SHP77 (cell line): ENCODE results near the gene POU2F1.
"Not testable (repeated sequence)": the region's sequence is repeated elsewhere in the genome, so short reads cannot be mapped to it uniquely, and the experiment has no call there.

Experiments
- DNase-seq, 2 experiments: peaks; one replicate each; lab custom pipeline; 2025; lab: John Stamatoyannopoulos, UW

POU2F1 gene

DNA sequence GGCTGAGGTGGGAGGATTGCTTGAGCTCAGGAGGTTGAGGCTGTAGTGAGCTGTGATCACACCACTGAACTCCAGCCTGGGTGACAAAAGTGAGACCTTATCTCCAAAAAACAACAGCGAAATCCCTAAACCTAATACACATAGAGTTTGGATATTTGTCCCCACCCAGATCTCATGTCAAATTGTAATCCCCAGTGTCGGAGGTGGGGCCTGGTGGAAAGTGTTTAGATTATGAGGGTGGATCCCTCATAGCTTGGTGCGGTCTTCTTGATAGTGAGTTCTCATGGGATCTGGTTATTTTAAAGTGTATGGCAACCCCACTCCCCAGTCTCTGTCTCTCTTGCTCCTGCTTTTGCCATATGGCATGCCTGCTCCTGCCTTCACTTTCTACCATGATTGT is 94.0 kb downstream of the POU2F1 start:
- no peak for DNase-seq

- DNase-seq: no peak
Measured at GRCh38 chr1:167317463-167317862, 96.8 kb downstream of the POU2F1 start.

- DNase-seq: not testable (repeated sequence)
Measured at GRCh38 chr1:167319206-167319605, 98.5 kb downstream of the POU2F1 start.

DNA sequence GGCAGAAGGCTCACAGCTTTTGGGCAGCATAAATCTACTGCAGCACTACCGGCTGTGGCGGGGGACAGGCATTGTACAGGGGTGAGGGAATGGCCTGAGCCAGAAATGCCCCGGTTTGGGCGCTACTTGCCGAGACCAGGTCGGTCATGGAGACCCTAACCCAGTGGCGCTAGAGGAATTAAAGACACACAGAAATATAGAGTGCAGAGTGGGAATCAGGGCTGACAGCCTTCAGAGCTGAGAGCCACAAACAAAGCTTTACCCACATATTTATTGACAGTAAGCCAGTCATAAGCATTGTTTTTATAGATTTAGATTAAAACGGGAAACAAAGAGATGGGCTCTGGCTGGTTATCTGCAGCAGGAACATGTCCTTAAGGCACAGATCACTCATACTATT is 101.8 kb downstream of the POU2F1 start:
- no peak for DNase-seq

DNA sequence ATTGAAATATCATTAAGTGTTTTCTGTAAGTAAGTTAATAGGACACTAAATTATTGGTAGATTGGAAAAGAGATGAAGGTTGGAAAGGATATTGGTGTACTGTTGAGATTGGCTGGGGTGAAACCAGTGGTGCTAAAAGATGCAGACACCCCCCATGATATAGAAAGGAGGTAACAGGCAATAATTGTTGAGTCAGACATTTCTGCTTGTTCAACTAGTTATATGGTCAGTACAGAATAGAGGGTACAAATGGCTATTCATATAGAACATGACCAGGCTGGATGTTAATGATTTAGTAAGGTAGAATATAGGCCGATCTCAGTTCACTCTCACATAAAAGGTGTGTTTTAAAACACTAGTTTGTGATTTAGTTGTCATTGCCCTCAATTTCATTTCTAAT is 104.5 kb downstream of the POU2F1 start:
- no peak for DNase-seq

GRCh38 chr1:167328306-167328815 is 107.7 kb downstream of the POU2F1 start:
- DNase-seq: no peak

DNA sequence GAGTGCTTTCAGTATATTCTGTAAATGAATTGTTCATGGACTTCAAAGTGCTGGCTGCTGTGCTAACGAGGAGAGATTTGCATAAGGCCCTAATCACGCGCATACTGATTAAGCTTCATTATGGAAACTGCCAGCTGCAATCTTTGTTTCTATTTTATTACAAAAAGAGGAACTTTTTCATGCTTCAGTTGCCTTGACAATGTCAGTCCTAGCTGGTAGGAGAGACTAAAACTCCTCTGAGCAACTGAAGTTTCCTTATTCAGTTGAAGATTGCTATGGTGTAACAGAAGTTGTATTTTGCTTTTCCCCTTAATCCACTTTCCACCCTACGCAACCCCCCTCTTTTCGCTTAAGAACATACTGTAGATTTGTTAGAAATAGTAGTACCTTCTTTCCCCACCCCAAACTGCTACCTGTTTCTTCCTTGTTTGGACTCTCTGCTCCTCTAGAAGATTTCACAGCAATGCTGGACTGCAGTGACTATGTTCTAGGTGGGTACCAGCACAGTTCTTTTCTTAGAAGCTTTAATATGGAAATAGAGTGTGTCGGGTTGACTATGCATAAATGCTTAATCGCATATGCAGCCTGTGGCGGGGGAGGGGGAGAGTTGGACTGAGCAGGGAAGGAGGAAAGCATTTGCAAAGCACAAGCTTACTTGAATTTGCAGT is 108.3 kb downstream of the POU2F1 start:
- no peak for DNase-seq

GRCh38 chr1:167330601-167331293 is 110.1 kb downstream of the POU2F1 start:
- no peak for DNase-seq

- no peak for DNase-seq
Measured at GRCh38 chr1:167331650-167332049, 111.0 kb downstream of the POU2F1 start.

DNA sequence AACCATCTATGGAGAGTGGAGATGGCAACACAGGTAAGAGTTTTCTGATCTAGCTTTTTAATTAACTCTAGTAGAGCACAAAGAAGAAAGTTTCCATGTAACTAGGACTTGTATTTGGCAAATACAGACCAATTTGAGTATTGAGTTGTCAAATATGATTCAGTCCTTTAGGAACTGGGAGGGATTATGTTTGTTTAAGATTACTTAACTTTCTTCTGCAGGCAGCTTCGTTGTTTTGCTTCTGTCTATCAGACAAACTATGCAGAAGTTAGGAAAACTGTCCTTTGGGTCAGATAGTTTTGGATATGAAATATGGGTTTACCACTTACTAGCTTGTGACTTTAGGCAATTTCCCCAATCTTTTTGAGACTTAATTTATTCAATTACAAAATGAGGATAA is 111.8 kb downstream of the POU2F1 start:
- DNase-seq: no peak

DNA sequence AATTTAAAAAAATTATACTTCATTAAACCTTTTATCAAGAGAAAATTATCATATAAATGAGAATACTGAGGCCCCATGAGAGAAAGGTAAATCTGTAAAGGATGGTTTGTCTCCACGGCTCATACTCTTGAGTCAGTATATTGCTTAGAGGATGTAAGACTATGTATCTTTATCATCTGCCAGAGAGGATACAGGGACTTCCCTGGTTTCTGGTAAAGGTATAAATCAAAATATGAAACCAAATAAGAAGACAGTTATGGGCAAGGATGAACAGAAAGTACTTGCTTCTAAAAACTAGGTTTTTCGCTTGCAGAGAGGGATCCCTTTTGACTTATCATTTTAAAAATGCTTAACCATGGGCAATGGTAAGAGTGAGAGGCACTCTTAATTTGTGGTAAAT is 112.4 kb downstream of the POU2F1 start:
- no peak for DNase-seq

- no peak for DNase-seq
Measured at GRCh38 chr1:167333703-167334102, 113.0 kb downstream of the POU2F1 start.

DNA sequence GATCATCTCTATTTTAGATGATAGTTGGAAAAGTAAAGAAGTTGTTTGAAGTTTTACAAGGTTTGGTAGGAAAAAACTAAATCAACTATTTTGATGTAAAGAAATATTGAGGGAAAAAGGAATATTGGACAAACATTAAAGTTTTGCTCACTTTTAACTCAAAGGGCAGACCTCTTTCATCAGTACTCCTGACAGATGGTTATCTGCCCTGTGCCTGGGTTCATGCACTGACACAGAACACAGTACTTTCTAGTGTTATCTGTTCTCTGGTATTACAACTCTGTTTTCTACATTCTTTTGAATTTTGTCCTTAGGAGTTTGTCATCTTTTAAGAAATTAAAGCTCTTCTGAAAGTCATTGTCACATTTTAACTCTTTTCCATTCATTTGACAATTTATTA is 118.7 kb downstream of the POU2F1 start:
- DNase-seq: no peak

DNA sequence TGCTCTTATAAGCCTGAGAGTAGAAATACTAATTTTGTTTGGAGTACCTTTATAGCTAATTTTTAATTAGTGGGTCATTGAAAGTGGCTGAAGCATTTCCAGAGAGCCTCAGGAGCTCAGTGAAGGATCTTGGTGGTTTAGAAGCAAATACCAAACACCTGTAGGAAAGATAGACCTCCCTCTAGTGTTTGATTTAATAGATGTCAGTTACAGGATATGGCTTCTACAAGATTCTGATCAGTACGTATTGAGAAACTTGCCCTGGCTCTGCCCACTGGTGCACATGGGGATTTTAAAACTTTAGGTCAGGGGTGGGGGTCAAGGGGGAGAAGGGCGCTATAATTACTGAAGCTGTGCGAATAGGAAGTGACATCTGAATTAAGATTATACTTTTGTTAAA is 122.2 kb downstream of the POU2F1 start:
- DNase-seq: no peak

- no peak for DNase-seq
Measured at GRCh38 chr1:167344112-167344511, 123.4 kb downstream of the POU2F1 start.

- no peak for DNase-seq
Measured at GRCh38 chr1:167344615-167345385, 124.1 kb downstream of the POU2F1 start.

- no peak for DNase-seq
Measured at GRCh38 chr1:167345386-167345733, 124.7 kb downstream of the POU2F1 start.

DNA sequence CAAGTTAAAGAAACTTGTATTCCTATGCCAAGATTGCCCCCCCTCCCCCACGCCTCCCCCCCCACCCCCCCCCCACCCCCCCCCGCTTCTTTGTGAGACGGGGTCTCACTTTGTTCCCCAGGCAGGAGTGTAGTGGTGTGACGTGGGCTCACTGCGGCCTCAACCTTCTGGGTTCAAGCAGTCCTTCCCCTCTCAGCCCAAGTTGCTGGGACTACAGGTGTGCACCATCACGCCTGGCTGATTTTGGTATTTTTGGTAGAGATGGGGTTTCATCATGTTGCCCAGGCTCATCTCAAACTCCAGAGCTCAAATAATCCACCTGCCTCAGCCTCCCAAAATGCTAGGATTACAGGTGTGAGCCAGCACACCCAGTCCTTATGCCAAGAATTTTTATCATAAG is 136.6 kb downstream of the POU2F1 start:
- no peak for DNase-seq

DNA sequence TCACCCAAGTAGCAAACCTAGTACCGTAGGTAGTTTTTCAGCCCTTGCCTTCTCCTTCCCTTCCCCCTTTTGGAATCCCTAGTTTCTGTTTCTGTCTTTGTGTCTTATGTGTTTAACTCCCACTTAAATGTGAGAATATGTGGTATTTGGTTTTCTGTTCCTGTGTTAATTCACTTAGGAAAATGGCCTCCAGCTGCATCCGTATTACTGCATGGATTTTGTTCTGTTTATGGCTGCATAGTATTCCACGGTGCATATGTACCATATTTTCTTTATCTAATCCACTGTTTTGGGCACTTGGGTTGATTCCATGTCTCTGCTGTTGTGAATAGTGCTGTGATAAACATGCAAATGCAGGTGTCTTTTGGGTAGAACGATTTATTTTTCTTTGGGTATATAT is 138.6 kb downstream of the POU2F1 start:
- DNase-seq: no peak

DNA sequence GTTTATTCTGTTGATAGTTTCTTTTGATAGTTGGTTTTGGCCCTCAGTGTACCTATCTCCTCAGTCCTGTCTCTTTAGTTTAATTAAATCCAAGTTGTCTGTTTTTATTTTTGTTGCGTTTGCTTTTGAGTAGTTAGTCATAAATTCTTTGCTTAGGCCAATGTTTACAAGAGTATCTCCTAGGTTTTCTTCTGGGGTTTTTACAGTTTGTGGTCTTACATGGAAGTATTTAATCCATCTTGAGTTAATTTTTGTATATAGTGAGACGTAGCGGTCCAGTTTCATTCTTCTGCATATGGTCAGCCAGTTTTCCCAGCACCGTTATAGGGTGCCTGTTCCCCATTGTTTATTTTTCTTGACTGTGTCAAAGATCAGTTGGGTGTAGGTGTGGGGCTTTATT is 139.4 kb downstream of the POU2F1 start:
- no peak for DNase-seq

DNA sequence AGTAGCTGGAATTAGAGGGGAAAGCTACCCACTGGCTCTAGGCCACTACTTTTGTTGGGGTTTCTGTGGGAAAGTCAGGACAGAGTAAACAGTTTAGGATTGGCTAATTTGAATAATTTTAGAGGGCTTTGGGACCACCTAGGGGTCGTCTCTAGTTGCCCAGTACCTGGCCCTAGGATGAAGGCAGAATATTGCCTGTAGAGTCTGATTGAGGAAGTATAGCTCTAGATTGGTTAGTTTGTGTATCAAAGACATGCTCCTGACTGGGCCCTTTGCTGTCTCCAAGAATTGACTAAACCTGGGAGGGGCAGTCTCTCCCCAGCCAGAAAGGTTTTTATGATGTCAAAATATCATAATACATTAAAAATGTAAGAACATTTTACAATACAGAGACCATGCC is 142.0 kb downstream of the POU2F1 start:
- DNase-seq: no peak

DNA sequence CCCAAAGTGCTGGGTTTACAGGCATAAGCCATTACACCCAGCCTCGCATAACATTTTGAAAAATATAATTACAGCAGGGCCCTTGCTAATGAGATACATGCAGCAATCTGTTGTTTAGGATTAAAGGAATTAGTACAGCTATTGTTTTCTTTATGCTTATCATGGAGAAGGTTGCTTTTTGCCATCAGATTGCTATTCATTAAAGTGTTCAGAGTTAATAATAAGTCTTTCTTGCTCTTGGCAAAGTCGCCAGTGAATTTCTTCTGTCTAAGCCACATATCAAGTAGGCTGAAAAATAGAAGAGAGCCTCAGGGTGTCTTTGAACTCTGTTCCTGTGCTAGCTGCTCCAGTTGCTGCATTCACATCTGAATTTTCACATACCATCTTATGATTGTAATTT is 144.1 kb downstream of the POU2F1 start:
- DNase-seq: no peak

- no peak for DNase-seq
Measured at GRCh38 chr1:167365360-167365759, 144.7 kb downstream of the POU2F1 start.
